Stimulated activated naive B cell treated with anti-CD40 and anti-IgM and Interleukin-4, amounts not matched to agents 10 μg/mL and 1 μg/mL and 100 μg/mL, for 72 hours (primary cell): ENCODE measurements around the gene RNF19B.

Experiments used
- ATAC-seq, 2 donors: fragments of 150-1000 bp; cut with Tn5 transposase; replicated peaks; 2 replicates each; pipeline ENCODE4 v1.10.0; 2021; ENCODE audit warnings: moderate library complexity in 1 of 2
- DNase-seq: peaks from one replicate; pipeline ENCODE4 v3.0.0; 2021
- H3K27ac Mint-ChIP-seq: one replicate; pipeline ENCODE4 v1.8.0; 2022; ENCODE audit warnings: mild to moderate bottlenecking, mixed read lengths
- H3K27me3 Mint-ChIP-seq, 2 donors: one replicate each; pipeline ENCODE4 v1.8.0; 2022; ENCODE audit warnings: mixed read lengths in 2 of 2
- H3K36me3 Mint-ChIP-seq, 2 donors: one replicate each; pipeline ENCODE4 v1.8.0; 2022; ENCODE audit warnings: mixed read lengths in 2 of 2, mild to moderate bottlenecking in 1 of 2
- H3K4me1 Mint-ChIP-seq, 2 donors: one replicate each; pipeline ENCODE4 v1.8.0; 2022; ENCODE audit warnings: mixed read lengths in 2 of 2, mild to moderate bottlenecking in 1 of 2
- H3K4me3 Mint-ChIP-seq, 2 donors: one replicate each; pipeline ENCODE4 v1.8.0; 2022; ENCODE audit warnings: mild to moderate bottlenecking in 2 of 2, mixed read lengths in 2 of 2, moderate library complexity in 1 of 2
- H3K9me3 Mint-ChIP-seq, 2 donors: one replicate each; pipeline ENCODE4 v1.8.0; 2022; ENCODE audit warnings: mixed read lengths in 2 of 2, mild to moderate bottlenecking in 1 of 2

The RNF19B gene

GRCh38 chr1:32893198-32894018 lies 71.2 kb downstream of the RNF19B start:
- ATAC-seq: peak; percentile 5 to 30
- H3K4me3 Mint-ChIP-seq: peak overlapping the region; percentile 73 to 76
- no peak overlapping the region for H3K27ac Mint-ChIP-seq
- DNase-seq: no peak
- peaks cover 66 to 92% of the 10 kb centered on the region in 2 donors for H3K27me3 Mint-ChIP-seq
- peaks cover 5 to 6% of the 10 kb centered on the region in 2 donors for H3K36me3 Mint-ChIP-seq
- H3K4me1 Mint-ChIP-seq: peaks cover 15 to 22% of the 10 kb centered on the region in 2 donors
- peaks cover 0 to 3% of the 10 kb centered on the region in 2 donors for H3K9me3 Mint-ChIP-seq

- H3K4me3 Mint-ChIP-seq: peak overlapping the region; percentile 52 to 73
Observed at GRCh38 chr1:32892368-32893197, 72.0 kb downstream of the RNF19B start.

GRCh38 chr1:32891630-32892029 lies 73.0 kb downstream of the RNF19B start:
- H3K9me3 Mint-ChIP-seq: peaks cover 0 to 3% of the 10 kb centered on the region in 2 donors
- no peak overlapping the region for H3K4me3 Mint-ChIP-seq
- H3K36me3 Mint-ChIP-seq: peaks cover 5 to 6% of the 10 kb centered on the region in 2 donors
- ATAC-seq (no peak), DNase-seq (no peak)
- peaks cover 20 to 22% of the 10 kb centered on the region in 2 donors for H3K4me1 Mint-ChIP-seq
- H3K27me3 Mint-ChIP-seq: peaks cover 76 to 97% of the 10 kb centered on the region in 2 donors
- H3K27ac Mint-ChIP-seq: no peak overlapping the region

More at GRCh38 chr1:32892368-32893197, 72.0 kb downstream of the RNF19B start:
- Mint-ChIP-seq H3K36me3 (peaks cover 5 to 6% of the 10 kb centered on the region in 2 donors), H3K27ac (peak overlapping the region; percentile 74), H3K27me3 (peaks cover 72 to 96% of the 10 kb centered on the region in 2 donors), H3K9me3 (peaks cover 0 to 3% of the 10 kb centered on the region in 2 donors), H3K4me1 (peaks cover 16 to 22% of the 10 kb centered on the region in 2 donors)
- ATAC-seq (peak; percentile 78 to 83), DNase-seq (no peak)

GRCh38 chr1:32891241-32891570 lies 73.4 kb downstream of the RNF19B start:
- H3K27ac Mint-ChIP-seq: no peak overlapping the region
- peaks cover 5 to 6% of the 10 kb centered on the region in 2 donors for H3K36me3 Mint-ChIP-seq
- H3K27me3 Mint-ChIP-seq: peaks cover 72 to 96% of the 10 kb centered on the region in 2 donors
- DNase-seq: no peak
- no peak overlapping the region for H3K4me3 Mint-ChIP-seq
- no peak for ATAC-seq
- peaks cover 21 to 22% of the 10 kb centered on the region in 2 donors for H3K4me1 Mint-ChIP-seq
- H3K9me3 Mint-ChIP-seq: peaks cover 0 to 3% of the 10 kb centered on the region in 2 donors

- DNase-seq: no peak
- H3K27me3 Mint-ChIP-seq: peaks cover 76 to 96% of the 10 kb centered on the region in 2 donors
- peaks cover 22 to 23% of the 10 kb centered on the region in 2 donors for H3K4me1 Mint-ChIP-seq
- peaks cover 5 to 6% of the 10 kb centered on the region in 2 donors for H3K36me3 Mint-ChIP-seq
- H3K9me3 Mint-ChIP-seq: peaks cover 0 to 3% of the 10 kb centered on the region in 2 donors
- ATAC-seq: no peak
- H3K4me3 Mint-ChIP-seq: no peak overlapping the region
- H3K27ac Mint-ChIP-seq: no peak overlapping the region
Observed at GRCh38 chr1:32890516-32891240, 73.9 kb downstream of the RNF19B start.

GRCh38 chr1:32889731-32890278 lies 74.8 kb downstream of the RNF19B start:
- Mint-ChIP-seq H3K9me3 (peaks cover 0 to 3% of the 10 kb centered on the region in 2 donors), H3K36me3 (peaks cover 5 to 6% of the 10 kb centered on the region in 2 donors), H3K27ac (no peak overlapping the region), H3K4me3 (no peak overlapping the region), H3K27me3 (peaks cover 85 to 96% of the 10 kb centered on the region in 2 donors), H3K4me1 (peaks cover 22 to 26% of the 10 kb centered on the region in 2 donors)
- ATAC-seq (no peak), DNase-seq (no peak)

- Mint-ChIP-seq H3K27ac (no peak overlapping the region), H3K27me3 (peaks cover 90 to 99% of the 10 kb centered on the region in 2 donors), H3K9me3 (peaks cover 0 to 3% of the 10 kb centered on the region in 2 donors), H3K36me3 (peaks cover 5 to 6% of the 10 kb centered on the region in 2 donors), H3K4me3 (no peak overlapping the region), H3K4me1 (peaks cover 19 to 29% of the 10 kb centered on the region in 2 donors)
- DNase-seq (no peak), ATAC-seq (no peak)
Observed at GRCh38 chr1:32888677-32889420, 75.8 kb downstream of the RNF19B start.

GRCh38 chr1:32888134-32888533 lies 76.5 kb downstream of the RNF19B start:
- Mint-ChIP-seq H3K27ac (no peak overlapping the region), H3K36me3 (peaks cover 5 to 6% of the 10 kb centered on the region in 2 donors), H3K4me1 (peaks cover 12 to 24% of the 10 kb centered on the region in 2 donors), H3K27me3 (peaks cover 90 to 99% of the 10 kb centered on the region in 2 donors), H3K9me3 (peaks cover 0 to 3% of the 10 kb centered on the region in 2 donors), H3K4me3 (no peak overlapping the region)
- ATAC-seq: no peak
- no peak for DNase-seq

GRCh38 chr1:32887623-32888022 lies 77.0 kb downstream of the RNF19B start:
- peaks cover 8 to 21% of the 10 kb centered on the region in 2 donors for H3K4me1 Mint-ChIP-seq
- no peak for ATAC-seq
- peaks cover 87 to 94% of the 10 kb centered on the region in 2 donors for H3K27me3 Mint-ChIP-seq
- peaks cover 0 to 3% of the 10 kb centered on the region in 2 donors for H3K9me3 Mint-ChIP-seq
- H3K27ac Mint-ChIP-seq: no peak overlapping the region
- no peak for DNase-seq
- peaks cover 5 to 6% of the 10 kb centered on the region in 2 donors for H3K36me3 Mint-ChIP-seq
- H3K4me3 Mint-ChIP-seq: no peak overlapping the region

GRCh38 chr1:32886828-32887414 lies 77.7 kb downstream of the RNF19B start:
- DNase-seq: no peak
- Mint-ChIP-seq H3K36me3 (peaks cover 0 to under 1% of the 10 kb centered on the region in 2 donors), H3K27me3 (peaks cover 80 to 87% of the 10 kb centered on the region in 2 donors), H3K9me3 (no peaks in the 10 kb centered on the region), H3K27ac (no peak overlapping the region), H3K4me1 (peaks cover under 1 to 14% of the 10 kb centered on the region in 2 donors), H3K4me3 (no peak overlapping the region)
- ATAC-seq: no peak
